ENCODE results near the gene SLC52A3. TPM values are rescaled to one million over a fixed set of nuclear protein-coding genes. Genes with fewer than 3 reads are reported as not detected.
"Not testable (repeated sequence)": the region's sequence is repeated elsewhere in the genome, so short reads cannot be mapped to it uniquely, and the experiment has no call there.

The SLC52A3 gene
- total RNA-seq: 100 to 1,000 TPM in 1 of 4 donors, 10 to 100 TPM in 3; 15.7 to 176 (median 26.0) TPM

- H3K27ac ChIP-seq: peak within 1 kb of the TSS in 3 of 4 donors; percentile 72 to 89 (median 89)
- peaks cover 0 to 8% (median 0%) of the 10 kb centered on the region in 3 donors for H3K36me3 ChIP-seq
Observed at GRCh38 chr20:768426-768978, at the start of gene SLC52A3. TSS of gene SLC52A3 (minus strand) at chr20:768500. CDS start at chr20:765774, 2,726 bp downstream.

GRCh38 chr20:815914-816606, 47.8 kb upstream of the SLC52A3 start:
- no peak overlapping the region for H3K27ac ChIP-seq
- peaks cover 0 to 5% (median 0%) of the 10 kb centered on the region in 4 donors for H3K4me1 ChIP-seq
- H3K4me3 ChIP-seq: no peak overlapping the region
- no peaks in the 10 kb centered on the region for H3K36me3 ChIP-seq
- no peaks in the 10 kb centered on the region for H3K9me3 ChIP-seq
- peak; percentile 53 to 82 (median 72) for DNase-seq
- H3K27me3 ChIP-seq: no peaks in the 10 kb centered on the region
- TF ChIP-seq CTCF (IDR thresholded peaks at IDR 0.05) (peak; percentile 83 to 98 (median 94)), POLR2A (IDR thresholded peaks at IDR 0.05) (peak in 1 of 2 donors; percentile 16)

More at GRCh38 chr20:768426-768978, at the start of gene SLC52A3:
- H3K27me3 ChIP-seq: no peaks in the 10 kb centered on the region
- TF ChIP-seq CTCF (IDR thresholded peaks at IDR 0.05) (peak in 4 of 6 experiments; percentile 33 to 88 (median 76)), POLR2A (IDR thresholded peaks at IDR 0.05) (peak; percentile 62 to 69)
- DNase-seq: peak in 2 of 3 donors; percentile 89 to 90
- peaks cover 0 to 32% (median 0%) of the 10 kb centered on the region in 4 donors for H3K4me1 ChIP-seq
- peak within 1 kb of the TSS in 2 of 4 donors; percentile 44 to 45 for H3K4me3 ChIP-seq
- no peaks in the 10 kb centered on the region for H3K9me3 ChIP-seq

GRCh38 chr20:815226-815625, 46.9 kb upstream of the SLC52A3 start:
- no peaks in the 10 kb centered on the region for H3K27me3 ChIP-seq
- TF ChIP-seq POLR2A (IDR thresholded peaks at IDR 0.05): no peak
- no peak for TF ChIP-seq CTCF (IDR thresholded peaks at IDR 0.05)
- peaks cover 0 to 5% (median 0%) of the 10 kb centered on the region in 4 donors for H3K4me1 ChIP-seq
- H3K4me3 ChIP-seq: no peak overlapping the region
- no peak overlapping the region for H3K27ac ChIP-seq
- DNase-seq: no peak
- no peaks in the 10 kb centered on the region for H3K36me3 ChIP-seq
- H3K9me3 ChIP-seq: no peaks in the 10 kb centered on the region

- H3K36me3 ChIP-seq: no peaks in the 10 kb centered on the region
- no peak overlapping the region for H3K4me3 ChIP-seq
- DNase-seq: no peak
- no peak overlapping the region for H3K27ac ChIP-seq
- H3K27me3 ChIP-seq: no peaks in the 10 kb centered on the region
- H3K4me1 ChIP-seq: no peaks in the 10 kb centered on the region
- H3K9me3 ChIP-seq: no peaks in the 10 kb centered on the region
- no peak for TF ChIP-seq CTCF (IDR thresholded peaks at IDR 0.05)
- TF ChIP-seq POLR2A (IDR thresholded peaks at IDR 0.05): no peak
Observed at GRCh38 chr20:813390-813789, 45.1 kb upstream of the SLC52A3 start.

- H3K27me3 ChIP-seq, H3K27ac ChIP-seq: not testable (repeated sequence)
Observed at GRCh38 chr20:812435-812814, 44.1 kb upstream of the SLC52A3 start.

GRCh38 chr20:811776-812434, 43.6 kb upstream of the SLC52A3 start:
- H3K36me3 ChIP-seq, H3K27ac ChIP-seq, H3K4me3 ChIP-seq, H3K4me1 ChIP-seq, H3K27me3 ChIP-seq, H3K9me3 ChIP-seq, DNase-seq: not testable (repeated sequence)

More at GRCh38 chr20:812435-812814, 44.1 kb upstream of the SLC52A3 start:
- not testable (repeated sequence) for DNase-seq, H3K4me1 ChIP-seq, H3K9me3 ChIP-seq, H3K4me3 ChIP-seq, H3K36me3 ChIP-seq

Data from Peyer's patch (tissue), 4 donors.